DMS79 (cell line): ENCODE measurements around the gene VWA8.
"Not testable (repeated sequence)": the region's sequence is repeated elsewhere in the genome, so short reads cannot be mapped to it uniquely, and the experiment has no call there.

Experiments
- DNase-seq: peaks from one replicate; lab custom pipeline; 2025; lab: John Stamatoyannopoulos, UW

The VWA8 gene

GRCh38 chr13:41554626-41555386, 406.1 kb downstream of the VWA8 start:
- DNase-seq = no peak

- DNase-seq = no peak
These were observed 406.7 kb downstream of the VWA8 start for GRCh38 chr13:41554180-41554579.

GRCh38 chr13:41552031-41552430, 408.9 kb downstream of the VWA8 start:
- no peak for DNase-seq

GRCh38 chr13:41550276-41550675, 410.6 kb downstream of the VWA8 start:
- no peak for DNase-seq

- DNase-seq = no peak
These were observed 411.4 kb downstream of the VWA8 start for GRCh38 chr13:41549491-41549890.

GRCh38 chr13:41548910-41549309, 412.0 kb downstream of the VWA8 start:
- DNase-seq = no peak

GRCh38 chr13:41548031-41548430, 412.9 kb downstream of the VWA8 start:
- DNase-seq = no peak

GRCh38 chr13:41547251-41548000, 413.5 kb downstream of the VWA8 start:
- DNase-seq = no peak

GRCh38 chr13:41546372-41547190, 414.3 kb downstream of the VWA8 start:
- no peak for DNase-seq

- DNase-seq = no peak
These were observed 415.5 kb downstream of the VWA8 start for GRCh38 chr13:41545432-41545707.

- no peak for DNase-seq
These were observed 417.1 kb downstream of the VWA8 start for GRCh38 chr13:41543664-41544300.

GRCh38 chr13:41542799-41543198, 418.1 kb downstream of the VWA8 start:
- not testable (repeated sequence) for DNase-seq

- no peak for DNase-seq
These were observed 418.6 kb downstream of the VWA8 start for GRCh38 chr13:41542281-41542680.

GRCh38 chr13:41541142-41541938, 419.6 kb downstream of the VWA8 start:
- no peak for DNase-seq

- not testable (repeated sequence) for DNase-seq
These were observed 420.7 kb downstream of the VWA8 start for GRCh38 chr13:41540240-41540639.

GRCh38 chr13:41533266-41534052, 427.4 kb downstream of the VWA8 start:
- DNase-seq = no peak

GRCh38 chr13:41528021-41528420, 432.9 kb downstream of the VWA8 start:
- no peak for DNase-seq

GRCh38 chr13:41520660-41521630, 440.0 kb downstream of the VWA8 start:
- DNase-seq = no peak

GRCh38 chr13:41520016-41520659, 440.8 kb downstream of the VWA8 start:
- DNase-seq = no peak
